ENCODE measurements around the gene CNIH3.

The CNIH3 gene

GRCh38 chr1:224774378-224774777 is 158.3 kb downstream of the CNIH3 start:
- no peak for TF ChIP-seq CTCF (IDR thresholded peaks at IDR 0.05)

GRCh38 chr1:224777180-224777579 is 161.1 kb downstream of the CNIH3 start:
- TF ChIP-seq CTCF (IDR thresholded peaks at IDR 0.05), result no peak

GRCh38 chr1:224779536-224779935 is 163.4 kb downstream of the CNIH3 start:
- TF ChIP-seq CTCF (IDR thresholded peaks at IDR 0.05), result no peak

- TF ChIP-seq CTCF (IDR thresholded peaks at IDR 0.05), result no peak
These were observed 164.6 kb downstream of the CNIH3 start for GRCh38 chr1:224780736-224781135.

GRCh38 chr1:224781800-224782199 is 165.7 kb downstream of the CNIH3 start:
- no peak for TF ChIP-seq CTCF (IDR thresholded peaks at IDR 0.05)

- no peak for TF ChIP-seq CTCF (IDR thresholded peaks at IDR 0.05)
These were observed 166.3 kb downstream of the CNIH3 start for GRCh38 chr1:224782281-224783000.

GRCh38 chr1:224783006-224783651 is 167.0 kb downstream of the CNIH3 start:
- TF ChIP-seq CTCF (IDR thresholded peaks at IDR 0.05), result no peak
